GM12878 (cell line): ENCODE data around the gene STRA6. TPM values are rescaled to one million over a fixed set of nuclear protein-coding genes. Genes with fewer than 3 reads are reported as not detected.
A peak's percentile ranks its signal among the peaks of the same experiment; 100 is the strongest.

Experiments used
- ATAC-seq: fragments of 200-7000 bp; cut with Tn5 transposase; 3 replicates; pipeline ENCODE4 v1.9.1; 2020; ENCODE audit warnings: mild to moderate bottlenecking, moderate library complexity
- BruUV-seq: library from RNA; stranded (reverse); fragments of 400-500 nt; replicated peaks from 2 replicates; lab custom pipeline; 2021; lab: Mats Ljungman, UMichigan
- CTCF ChIA-PET: fragments of 300-600 bp; sonication (Branson Sonifier 250); formaldehyde crosslinking; extraction: SDS; loops from one replicate; lab custom pipeline; 2021; ENCODE audit warnings: inconsistent platforms; lab: Yijun Ruan, JAX
- POLR2A ChIA-PET: fragments of 350-600 bp; formaldehyde crosslinking; extraction: SDS; loops from one replicate; lab custom pipeline; 2021; ENCODE audit warnings: inconsistent platforms; lab: Charles Lee
- RAD21 ChIA-PET: fragments of 300-600 bp; sonication (Branson Sonifier 250); formaldehyde crosslinking; loops from one replicate; lab custom pipeline; 2023; ENCODE audit warnings: antibody characterized with exemption; ENCODE audit not compliant: unreplicated experiment; lab: Charles Lee
- SMC1A ChIA-PET: fragments of 300-600 bp; sonication (Branson Sonifier 250); formaldehyde crosslinking; loops from one replicate; lab custom pipeline; 2023; ENCODE audit not compliant: unreplicated experiment, uncharacterized antibody; lab: Charles Lee
- DNase-seq: peaks from one replicate; pipeline ENCODE4 v3.0.0-alpha.2; 2011; ENCODE audit warnings: low read depth, low spot score
- FAIRE-seq: peaks from 3 replicates; lab custom pipeline; 2011; peaks lifted over from hg19 to GRCh38; lab: Jason Lieb, UNC
- H2AFZ ChIP-seq: 2 replicates; pipeline ENCODE4 v1.6.0; 2011; ENCODE audit warnings: low read depth, low read length, control low read depth; ENCODE audit not compliant: control insufficient read depth
- H3K27ac ChIP-seq: 2 replicates; pipeline ENCODE4 v1.5.1; 2011; ENCODE audit warnings: control low read depth; ENCODE audit not compliant: control insufficient read depth, insufficient read depth
- H3K27me3 ChIP-seq, 2 experiments: replicated peaks in 1 of 2; 2 replicates each; pipeline versions ENCODE4 v1.6.0 to v1.6.1; 2011; ENCODE audit warnings: low read length in 1 of 2; ENCODE audit not compliant: control insufficient read depth in 2 of 2, insufficient read depth in 2 of 2
- H3K36me3 ChIP-seq, 2 experiments: 2 replicates each; pipeline ENCODE4 v1.5.1; 2011; ENCODE audit warnings: low read length in 1 of 2; ENCODE audit not compliant: control insufficient read depth in 2 of 2, insufficient read depth in 2 of 2
- H3K4me1 ChIP-seq: 2 replicates; pipeline ENCODE4 v1.6.1; 2011; ENCODE audit warnings: mild to moderate bottlenecking, low read length, moderate library complexity, mixed read lengths; ENCODE audit not compliant: control insufficient read depth, insufficient read depth
- H3K4me2 ChIP-seq: 2 replicates; pipeline ENCODE4 v1.6.0; 2011; ENCODE audit warnings: control low read depth; ENCODE audit not compliant: control insufficient read depth, insufficient read depth
- H3K4me3 ChIP-seq: fragments of 200-600 bp; sonication (generic); 2 replicates; pipeline ENCODE4 v1.5.1; 2016
- H3K79me2 ChIP-seq: 2 replicates; pipeline ENCODE4 v1.6.0; 2011; ENCODE audit warnings: low read length; ENCODE audit not compliant: control insufficient read depth, insufficient read depth
- H3K9ac ChIP-seq: 2 replicates; pipeline ENCODE4 v1.8.0; 2011; ENCODE audit warnings: low read length, control low read depth, mixed read lengths; ENCODE audit not compliant: control insufficient read depth, insufficient read depth
- H3K9me3 ChIP-seq: replicated peaks from 3 replicates; pipeline ENCODE4 v1.5.1; 2011; ENCODE audit warnings: mild to moderate bottlenecking, low read length; ENCODE audit not compliant: control insufficient read depth, insufficient read depth
- H4K20me1 ChIP-seq: 2 replicates; pipeline ENCODE4 v1.6.0; 2011; ENCODE audit not compliant: control insufficient read depth, insufficient read depth
- BCL11A ChIP-seq: IDR thresholded peaks from 2 replicates; pipeline ENCODE4 v1.6.1; 2011; ENCODE audit warnings: low read depth, low read length
- DPF2 ChIP-seq: fragments of 450-650 bp; IDR thresholded peaks from 2 replicates; pipeline ENCODE4 v1.6.1; 2017; ENCODE audit warnings: mild to moderate bottlenecking
- EGR1 ChIP-seq, 2 experiments: IDR thresholded peaks; 1 replicate in 1 of 2; 2 replicates in 1 of 2; pipeline ENCODE4 v1.6.1; 2011 to 2012; ENCODE audit warnings: low read depth in 2 of 2, low read length in 2 of 2, borderline replicate concordance in 1 of 2, mild to moderate bottlenecking in 1 of 2, moderate library complexity in 1 of 2
- NBN ChIP-seq: fragments of 450-650 bp; IDR thresholded peaks from 2 replicates; pipeline ENCODE4 v1.6.1; 2016
- NRF1 ChIP-seq: conservative IDR thresholded peaks from 2 replicates; pipeline ENCODE4 v1.6.1; 2011; ENCODE audit warnings: mild to moderate bottlenecking, low read depth, low read length, improper control_type of control experiment
- PKNOX1 ChIP-seq: fragments of 450-650 bp; IDR thresholded peaks from 2 replicates; pipeline ENCODE4 v1.6.1; 2016; ENCODE audit warnings: mild to moderate bottlenecking
- SREBF1 ChIP-seq: IDR thresholded peaks from 2 replicates; pipeline ENCODE4 v1.6.1; 2012; ENCODE audit warnings: mild to moderate bottlenecking, low read length
- ZZZ3 ChIP-seq: IDR thresholded peaks from 2 replicates; pipeline ENCODE4 v1.6.1; 2011; ENCODE audit warnings: low read depth; ENCODE audit not compliant: control insufficient read depth, insufficient read length
- WGBS: methylation state at CpG from one replicate; pipeline ENCODE4 v1.1.6; 2016; ENCODE audit warnings: low lambda C conversion rate; ENCODE audit not compliant: insufficient replicate concordance, insufficient coverage; ENCODE audit errors: missing lambda C conversion rate; 5-methylcytosine and 5-hydroxymethylcytosine counted together
- in situ Hi-C: fragments of 300-500 bp; cut with MboI; formaldehyde crosslinking; loops from 9 replicates; pipeline ENCODE4 v1.14.3; 2018; ENCODE audit warnings: mixed read lengths
- intact Hi-C: fragments of 100-400 bp; cut with micrococcal nuclease; formaldehyde crosslinking; loops from one replicate; pipeline ENCODE4 v1.14.2; 2022; ENCODE audit not compliant: unreplicated experiment
- polyA plus RNA-seq, 11 experiments: library from polyadenylated mRNA; depleted of rRNA in 4 of 11; unstranded in 6 of 11; stranded (reverse) in 5 of 11; fragments of >200 nt; fragmentation: Nextera tagmentation in 4 of 11; fragmentation: Illumina TruSeq in 1 of 11; extraction: Ambion mirVana in 4 of 11; extraction: Trizol in 1 of 11; gene quantifications; 1 replicate in 1 of 11; 2 replicates in 10 of 11; pipeline versions ENCODE4 v1.2.1 to v1.2.3, GENCODE V29; 2011 to 2016; ENCODE audit warnings: inconsistent platforms in 2 of 11, missing spikeins in 2 of 11, low read depth in 1 of 11
- total RNA-seq, 4 experiments: library from RNA; depleted of rRNA in 3 of 4; stranded (reverse); fragments of >200 nt in 3 of 4; fragmentation: Illumina TruSeq in 1 of 4; extraction: Trizol in 1 of 4; gene quantifications; 2 replicates each; pipeline versions ENCODE4 v1.2.1 to v1.2.3, GENCODE V29; 2013 to 2021

STRA6 gene
- total and polyA plus RNA-seq, 10 of the 15 experiments (the other 5 are each of a cell fraction or from before 2014, with no cell fraction given): 0.31 to 10.8 (median 5.8) TPM

GRCh38 chr15:74188216-74188615 is 14.4 kb downstream of the STRA6 start (continued):
- no peak for TF ChIP-seq DPF2

- Histone ChIP-seq H3K4me2 (no peak overlapping the region), H3K27me3 (no peaks in the 10 kb centered on the region), H3K9me3 (no peaks in the 10 kb centered on the region), H3K36me3 (no peaks in the 10 kb centered on the region), H3K4me1 (peaks cover 11% of the 10 kb centered on the region; the same call in 1 of the 2 replicates), H4K20me1 (no peaks in the 10 kb centered on the region), H3K4me3 (no peak overlapping the region), H2AFZ (no peak overlapping the region), H3K9ac (no peak overlapping the region), H3K27ac (no peak overlapping the region), H3K79me2 (no peaks in the 10 kb centered on the region)
- ChIA-PET SMC1A (no interaction called here), CTCF (no interaction called here), POLR2A (no interaction called here), RAD21 (no interaction called here)
- FAIRE-seq (peak; percentile 72), DNase-seq (no peak), ATAC-seq (peak; percentile 72)
- BruUV-seq: no TSS peak
- intact Hi-C loops (no loop called here), in situ Hi-C loops (no loop called here)
- 36% methylated on average over 8 of the region's 8 CpGs for WGBS
- TF ChIP-seq NBN (no peak), EGR1 (IDR thresholded peaks at IDR 0.05; ENCODE audit: borderline replicate concordance in 1 of 2, low read depth in 2 of 2, low read length in 2 of 2) (peak in 1 of 2 experiments; percentile 16; a peak in 1 of 3 replicates), PKNOX1 (0 out of 2 replicates have a peak, but pooled peaks have one; percentile 25), SREBF1 (no peak), ZZZ3 (no peak), BCL11A (no peak), NRF1 (no peak)
Observed at GRCh38 chr15:74185710-74186348, 16.8 kb downstream of the STRA6 start.
